ENCODE results near the gene TAF15. TPM values are rescaled to one million over a fixed set of nuclear protein-coding genes. Genes with fewer than 3 reads are reported as not detected.

Gene TAF15
- total RNA-seq, 6 experiments from 2014 or later = 41.3 to 75.8 (median 65.4) TPM

GRCh38 chr17:35849469-35850348 is 40.4 kb downstream of the TAF15 start:
- TF ChIP-seq CTCF (IDR thresholded peaks at IDR 0.05) (peak; percentile 70 to 83 (median 78)), POLR2A (IDR thresholded peaks at IDR 0.05) (no peak)
- H3K4me1 ChIP-seq = no peaks in the 10 kb centered on the region
- H3K27me3 ChIP-seq = no peaks in the 10 kb centered on the region
- H3K27ac ChIP-seq = no peak overlapping the region
- intact Hi-C loops (cut with DNase I) = no loop called here
- no peak overlapping the region for H3K4me3 ChIP-seq
- DNase-seq (peak in 1 of 3 donors; percentile 56), ATAC-seq (peak; percentile 75 to 84 (median 77))
- H3K36me3 ChIP-seq = peaks cover 0 to 27% (median 6%) of the 10 kb centered on the region in 4 donors
- 52% methylated on average over 7 of the region's 7 CpGs for WGBS (ENCODE audit: insufficient coverage, low coverage, low lambda C conversion rate, missing lambda C conversion rate)
- no peaks in the 10 kb centered on the region for H3K9me3 ChIP-seq

GRCh38 chr17:35855965-35856364 is 46.7 kb downstream of the TAF15 start:
- no peak overlapping the region for H3K4me3 ChIP-seq
- no peak for DNase-seq
- no peaks in the 10 kb centered on the region for H3K27me3 ChIP-seq
- no peaks in the 10 kb centered on the region for H3K9me3 ChIP-seq
- intact Hi-C loops (cut with DNase I) = no loop called here
- H3K27ac ChIP-seq = no peak overlapping the region
- no peaks in the 10 kb centered on the region for H3K4me1 ChIP-seq
- TF ChIP-seq POLR2A (IDR thresholded peaks at IDR 0.05) = no peak
- ATAC-seq = no peak
- no peaks in the 10 kb centered on the region for H3K36me3 ChIP-seq
- WGBS (ENCODE audit: insufficient coverage, low coverage, low lambda C conversion rate, missing lambda C conversion rate) = 71% methylated on average over 4 of the region's 5 CpGs

GRCh38 chr17:35856603-35857002 is 47.3 kb downstream of the TAF15 start:
- Histone ChIP-seq H3K4me1 (no peaks in the 10 kb centered on the region), H3K9me3 (no peaks in the 10 kb centered on the region), H3K27ac (no peak overlapping the region), H3K27me3 (no peaks in the 10 kb centered on the region), H3K4me3 (no peak overlapping the region), H3K36me3 (no peaks in the 10 kb centered on the region)
- DNase-seq (no peak), ATAC-seq (no peak)
- WGBS (ENCODE audit: insufficient coverage, low coverage, low lambda C conversion rate, missing lambda C conversion rate) = 90% methylated on average over 2 of the region's 2 CpGs
- TF ChIP-seq CTCF (IDR thresholded peaks at IDR 0.05) = no peak
- no peak for TF ChIP-seq POLR2A (IDR thresholded peaks at IDR 0.05)
- intact Hi-C loops (cut with DNase I) = no loop called here

GRCh38 chr17:35864853-35865252 is 55.6 kb downstream of the TAF15 start:
- WGBS (ENCODE audit: insufficient coverage, low coverage, low lambda C conversion rate, missing lambda C conversion rate) = no CpG with 5 or more reads among the region's 7 CpGs
- Histone ChIP-seq H3K9me3 (no peaks in the 10 kb centered on the region), H3K27ac (no peak overlapping the region), H3K27me3 (no peaks in the 10 kb centered on the region), H3K4me1 (no peaks in the 10 kb centered on the region), H3K36me3 (no peaks in the 10 kb centered on the region), H3K4me3 (no peak overlapping the region)
- TF ChIP-seq CTCF (IDR thresholded peaks at IDR 0.05) = no peak
- no peak for TF ChIP-seq POLR2A (IDR thresholded peaks at IDR 0.05)
- no peak for DNase-seq
- peak in 1 of 4 donors; percentile 23 for ATAC-seq
- intact Hi-C loops (cut with DNase I) = no loop called here

Measured in right lobe of liver (tissue), 6 donors.